CD4-positive, alpha-beta T cell treated with Interleukin-1 beta for 1 hour (primary cell): ENCODE measurements around the gene KCNIP1.

Experiments
- DNase-seq, 2 donors: peaks; one replicate each; pipeline ENCODE4 v3.0.0-alpha.2; 2020 to 2022

Gene KCNIP1

GRCh38 chr5:170571281-170571731, 67.5 kb downstream of the KCNIP1 start:
- no peak for DNase-seq

GRCh38 chr5:170571875-170572852, 68.3 kb downstream of the KCNIP1 start:
- no peak for DNase-seq

- DNase-seq: no peak
Observed at GRCh38 chr5:170573114-170573513, 69.3 kb downstream of the KCNIP1 start.

- DNase-seq: no peak
Observed at GRCh38 chr5:170573660-170574059, 69.8 kb downstream of the KCNIP1 start.

- DNase-seq: no peak
Observed at GRCh38 chr5:170576602-170577535, 73.0 kb downstream of the KCNIP1 start.

- no peak for DNase-seq
Observed at GRCh38 chr5:170579601-170580000, 75.8 kb downstream of the KCNIP1 start.

GRCh38 chr5:170581211-170581610, 77.4 kb downstream of the KCNIP1 start:
- DNase-seq: no peak

- no peak for DNase-seq
Observed at GRCh38 chr5:170582644-170583330, 79.0 kb downstream of the KCNIP1 start.

GRCh38 chr5:170584003-170584402, 80.2 kb downstream of the KCNIP1 start:
- DNase-seq: no peak

GRCh38 chr5:170584450-170585058, 80.7 kb downstream of the KCNIP1 start:
- DNase-seq: no peak

- no peak for DNase-seq
Observed at GRCh38 chr5:170585273-170585948, 81.6 kb downstream of the KCNIP1 start.

- no peak for DNase-seq
Observed at GRCh38 chr5:170587808-170588207, 84.0 kb downstream of the KCNIP1 start.

GRCh38 chr5:170589643-170590042, 85.8 kb downstream of the KCNIP1 start:
- no peak for DNase-seq

- DNase-seq: no peak
Observed at GRCh38 chr5:170590566-170590965, 86.7 kb downstream of the KCNIP1 start.

- DNase-seq: no peak
Observed at GRCh38 chr5:170591054-170591453, 87.2 kb downstream of the KCNIP1 start.

GRCh38 chr5:170596482-170597044, 92.7 kb downstream of the KCNIP1 start:
- no peak for DNase-seq

- DNase-seq: no peak
Observed at GRCh38 chr5:170597109-170597751, 93.4 kb downstream of the KCNIP1 start.

- DNase-seq: no peak
Observed at GRCh38 chr5:170597872-170598271, 94.1 kb downstream of the KCNIP1 start.

- DNase-seq: no peak
Observed at GRCh38 chr5:170599756-170600155, 95.9 kb downstream of the KCNIP1 start.

GRCh38 chr5:170601619-170602018, 97.8 kb downstream of the KCNIP1 start:
- DNase-seq: no peak

- no peak for DNase-seq
Observed at GRCh38 chr5:170603109-170603508, 99.3 kb downstream of the KCNIP1 start.
